GM21576 (cell line): ENCODE results near the gene TGIF2LY.
"Not testable (repeated sequence)": the region's sequence is repeated elsewhere in the genome, so short reads cannot be mapped to it uniquely, and the experiment has no call there.

Experiments used
- ATAC-seq: cut with Tn5 transposase; IDR thresholded peaks from one replicate; pipeline ENCODE4 v1.9.1; 2021; ENCODE audit warnings: mild to moderate bottlenecking, moderate library complexity; ENCODE audit not compliant: unreplicated experiment

The TGIF2LY gene

GRCh38 chrY:3578767-3579166, at the start of gene TGIF2LY:
TSS of gene TGIF2LY (plus strand) at chrY:3579067. CDS start at chrY:3579245, 178 bp downstream.
- ATAC-seq = not testable (repeated sequence)
